LNCaP clone FGC (cell line): ENCODE data around the gene KBTBD8.

ENCODE experiments used
- DNase-seq: peaks from one replicate; pipeline ENCODE4 v3.0.0-alpha.2; 2011; ENCODE audit warnings: low read depth
- H3K4me3 ChIP-seq: 2 replicates; pipeline ENCODE4 v1.5.1; 2011; ENCODE audit warnings: mild to moderate bottlenecking, low read depth, low read length, control low read depth
- CTCF ChIP-seq: IDR thresholded peaks from 2 replicates; pipeline ENCODE4 v1.5.1; 2012; ENCODE audit warnings: mild to moderate bottlenecking; ENCODE audit not compliant: control insufficient read depth, insufficient read depth; ENCODE audit errors: extremely low read depth

KBTBD8 gene

DNA sequence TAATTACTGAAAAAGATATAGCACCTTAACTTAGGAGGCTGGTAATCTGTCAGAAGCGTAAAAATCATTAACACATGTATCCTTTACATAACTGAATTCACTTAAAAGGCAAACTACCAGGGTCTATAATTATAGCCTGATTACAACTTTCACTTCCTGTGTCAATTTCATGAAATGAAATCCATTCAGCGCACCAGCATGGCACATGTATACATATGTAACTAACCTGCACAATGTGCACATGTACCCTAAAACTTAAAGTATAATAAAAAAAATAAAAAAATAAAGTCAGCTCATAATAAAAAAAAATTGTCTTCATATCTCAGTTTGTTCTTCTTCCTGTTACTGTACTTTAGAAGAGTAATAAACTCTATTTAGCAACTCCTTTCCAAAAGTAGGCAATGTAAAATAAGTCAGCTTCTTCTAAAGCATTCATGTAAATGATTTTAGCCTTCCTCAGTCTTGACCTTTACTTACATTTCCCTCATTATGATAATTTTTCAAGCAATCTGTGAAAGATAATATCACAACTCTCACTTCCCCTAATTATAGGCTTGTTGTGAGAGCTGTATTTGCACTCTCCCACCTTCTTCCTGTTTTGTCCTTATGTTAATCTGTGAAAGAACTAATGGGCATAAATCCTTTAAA, 50.1 kb downstream of the KBTBD8 start:
- DNase-seq: no peak
- TF ChIP-seq CTCF: no peak
- H3K4me3 ChIP-seq: no peak overlapping the region

DNA sequence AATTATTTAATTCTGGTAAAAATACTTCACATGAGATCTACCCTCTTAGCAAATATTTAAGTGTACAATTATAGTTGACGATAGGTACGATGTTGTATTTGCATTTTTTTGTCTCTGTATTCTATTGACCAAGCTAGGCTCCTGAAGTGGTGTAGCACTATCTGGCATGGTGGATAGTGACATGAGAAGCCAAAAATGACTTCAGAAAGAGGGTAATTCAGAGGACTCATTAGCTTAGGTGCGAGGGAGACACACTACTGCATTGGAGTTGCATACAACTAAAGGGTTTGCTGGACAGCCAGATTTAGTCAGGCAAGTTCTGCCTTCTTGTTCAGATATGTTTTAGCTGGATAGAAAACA, 50.6 kb downstream of the KBTBD8 start:
- no peak overlapping the region for H3K4me3 ChIP-seq
- no peak for TF ChIP-seq CTCF
- DNase-seq: no peak

- no peak overlapping the region for H3K4me3 ChIP-seq
- no peak for TF ChIP-seq CTCF
- no peak for DNase-seq
Measured at GRCh38 chr3:67059443-67059842, 61.3 kb downstream of the KBTBD8 start.
